Mesenchymal stem cell (in vitro differentiated cells and primary cell): Measurements from ENCODE around the gene THOC2.
"Not testable (repeated sequence)": the region's sequence is repeated elsewhere in the genome, so short reads cannot be mapped to it uniquely, and the experiment has no call there.

Experiments used
- DNase-seq: peaks from one replicate; pipeline ENCODE4 v3.0.0-alpha.2; 2013
- H2AFZ ChIP-seq: one replicate; pipeline ENCODE4 v1.6.1; 2013; ENCODE audit warnings: low read depth, mild to moderate bottlenecking, control low read depth, inconsistent platforms, low read length, moderate library complexity
- H2AK5ac ChIP-seq: 2 replicates; pipeline ENCODE4 v1.6.1; 2013; ENCODE audit warnings: low read length, moderate library complexity, mild to moderate bottlenecking, inconsistent platforms; ENCODE audit not compliant: severe bottlenecking
- H2BK120ac ChIP-seq: one replicate; pipeline ENCODE4 v1.6.1; 2013; ENCODE audit warnings: low read depth, mild to moderate bottlenecking, inconsistent platforms, low read length, moderate library complexity
- H2BK12ac ChIP-seq, 2 experiments: one replicate each; pipeline ENCODE4 v1.6.1; 2013; ENCODE audit warnings: inconsistent platforms in 2 of 2, low read length in 2 of 2, mild to moderate bottlenecking in 2 of 2, moderate library complexity in 2 of 2, control low read depth in 1 of 2
- H2BK15ac ChIP-seq: one replicate; pipeline ENCODE4 v1.6.1; 2013; ENCODE audit warnings: mild to moderate bottlenecking, low read depth, inconsistent platforms; ENCODE audit not compliant: poor library complexity, severe bottlenecking
- H2BK5ac ChIP-seq: 2 replicates; pipeline ENCODE4 v1.6.1; 2013; ENCODE audit warnings: low read depth, mild to moderate bottlenecking, low read length, control low read depth, inconsistent platforms; ENCODE audit not compliant: poor library complexity, severe bottlenecking
- H3K14ac ChIP-seq, 2 experiments: one replicate each; pipeline ENCODE4 v1.6.1; 2013; ENCODE audit warnings: inconsistent platforms in 2 of 2, low read length in 2 of 2, control low read depth in 1 of 2, mild to moderate bottlenecking in 1 of 2, moderate library complexity in 1 of 2
- H3K18ac ChIP-seq, 2 experiments: one replicate each; pipeline ENCODE4 v1.6.1; 2013; ENCODE audit warnings: inconsistent platforms in 2 of 2, low read length in 2 of 2, control low read depth in 1 of 2, low read depth in 1 of 2, mild to moderate bottlenecking in 1 of 2
- H3K23ac ChIP-seq, 2 experiments: one replicate each; pipeline ENCODE4 v1.6.1; 2013; ENCODE audit warnings: inconsistent platforms in 2 of 2, low read length in 2 of 2, mild to moderate bottlenecking in 2 of 2, moderate library complexity in 2 of 2, control low read depth in 1 of 2
- H3K27ac ChIP-seq: 2 replicates; pipeline ENCODE4 v1.5.1; 2013; ENCODE audit warnings: mild to moderate bottlenecking, moderate library complexity, low read length, control low read depth, inconsistent platforms; ENCODE audit not compliant: poor library complexity, severe bottlenecking
- H3K27me3 ChIP-seq, 2 experiments: 2 replicates each; pipeline versions ENCODE4 v1.6.1 to v1.7.0; 2013; ENCODE audit warnings: low read length in 2 of 2, mild to moderate bottlenecking in 2 of 2, moderate library complexity in 2 of 2, control low read depth in 1 of 2, inconsistent platforms in 1 of 2; ENCODE audit not compliant: control insufficient read depth in 1 of 2, insufficient read depth in 1 of 2
- H3K36me3 ChIP-seq, 2 experiments: 2 replicates each; pipeline versions ENCODE4 v1.6.1 to v1.7.0; 2013; ENCODE audit warnings: low read length in 2 of 2, control low read depth in 1 of 2, inconsistent platforms in 1 of 2, low read depth in 1 of 2, mild to moderate bottlenecking in 1 of 2; ENCODE audit not compliant: insufficient read depth in 2 of 2, control insufficient read depth in 1 of 2
- H3K4ac ChIP-seq, 2 experiments: one replicate each; pipeline ENCODE4 v1.6.1; 2013; ENCODE audit warnings: inconsistent platforms in 2 of 2, low read length in 2 of 2, mild to moderate bottlenecking in 2 of 2, moderate library complexity in 2 of 2, control low read depth in 1 of 2, low read depth in 1 of 2
- H3K4me1 ChIP-seq: 2 replicates; pipeline ENCODE4 v1.6.1; 2013; ENCODE audit warnings: low read depth, low read length, control low read depth; ENCODE audit not compliant: control insufficient read depth, insufficient read depth
- H3K4me2 ChIP-seq: 2 replicates; pipeline ENCODE4 v1.6.1; 2013; ENCODE audit warnings: low read length, mild to moderate bottlenecking, inconsistent platforms; ENCODE audit not compliant: poor library complexity, severe bottlenecking
- H3K4me3 ChIP-seq, 2 experiments: 2 replicates each; pipeline versions ENCODE4 v1.5.1 to v1.7.0; 2013; ENCODE audit warnings: low read length in 2 of 2, mild to moderate bottlenecking in 2 of 2, control low read depth in 1 of 2, low read depth in 1 of 2; ENCODE audit not compliant: insufficient read depth in 1 of 2
- H3K79me1 ChIP-seq: replicated peaks from 2 replicates; pipeline ENCODE4 v1.6.1; 2013; ENCODE audit warnings: mild to moderate bottlenecking, control low read depth, low read length, inconsistent platforms; ENCODE audit not compliant: poor library complexity, severe bottlenecking
- H3K9ac ChIP-seq: 2 replicates; pipeline ENCODE4 v1.7.0; 2013; ENCODE audit warnings: mild to moderate bottlenecking, low read length, moderate library complexity
- H3K9me3 ChIP-seq: 2 replicates; pipeline ENCODE4 v1.7.0; 2013; ENCODE audit warnings: mild to moderate bottlenecking, low read length; ENCODE audit not compliant: control insufficient read depth
- H4K8ac ChIP-seq: one replicate; pipeline ENCODE4 v1.6.1; 2013; ENCODE audit warnings: inconsistent platforms, mild to moderate bottlenecking, low read length, moderate library complexity
- H4K91ac ChIP-seq: one replicate; pipeline ENCODE4 v1.6.1; 2013; ENCODE audit warnings: mild to moderate bottlenecking, low read length, inconsistent platforms
- WGBS: methylation state at CpG from one replicate; pipeline ENCODE4 v1.1.7; 2013; ENCODE audit warnings: mixed read lengths; 5-methylcytosine and 5-hydroxymethylcytosine counted together

The THOC2 gene

DNA sequence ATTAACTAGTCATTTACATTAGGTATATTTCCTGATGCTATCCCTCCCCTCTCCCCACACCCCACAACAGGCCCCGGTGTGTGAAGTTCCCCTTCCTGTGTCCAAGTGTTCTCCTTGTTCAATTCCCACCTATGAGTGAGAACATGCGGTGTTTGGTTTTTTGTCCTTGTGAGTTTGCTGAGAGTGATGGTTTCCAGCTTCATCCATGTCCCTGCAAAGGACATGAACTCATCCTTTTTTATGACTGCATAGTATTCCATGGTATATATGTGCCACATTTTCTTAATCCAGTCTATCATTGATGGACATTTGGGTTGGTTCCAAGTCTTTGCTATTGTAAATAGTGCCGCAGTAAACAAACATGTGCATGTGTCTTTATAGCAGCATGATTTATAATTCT is 69.1 kb downstream of the THOC2 start:
- not testable (repeated sequence) for H4K91ac ChIP-seq, H3K18ac ChIP-seq, H3K9me3 ChIP-seq, H3K9ac ChIP-seq, H2BK5ac ChIP-seq, H3K4me1 ChIP-seq, H3K4me3 ChIP-seq, H2BK15ac ChIP-seq, H2AK5ac ChIP-seq, H2AFZ ChIP-seq, H3K4me2 ChIP-seq, H3K23ac ChIP-seq, H3K27me3 ChIP-seq, H3K27ac ChIP-seq, H3K4ac ChIP-seq, DNase-seq, H2BK120ac ChIP-seq, H3K14ac ChIP-seq, H3K79me1 ChIP-seq, H4K8ac ChIP-seq, H2BK12ac ChIP-seq
- H3K36me3 ChIP-seq: peaks cover 2 to 47% of the 10 kb centered on the region in 2 experiments
- no CpG with 5 or more reads among the region's 3 CpGs for WGBS

DNA sequence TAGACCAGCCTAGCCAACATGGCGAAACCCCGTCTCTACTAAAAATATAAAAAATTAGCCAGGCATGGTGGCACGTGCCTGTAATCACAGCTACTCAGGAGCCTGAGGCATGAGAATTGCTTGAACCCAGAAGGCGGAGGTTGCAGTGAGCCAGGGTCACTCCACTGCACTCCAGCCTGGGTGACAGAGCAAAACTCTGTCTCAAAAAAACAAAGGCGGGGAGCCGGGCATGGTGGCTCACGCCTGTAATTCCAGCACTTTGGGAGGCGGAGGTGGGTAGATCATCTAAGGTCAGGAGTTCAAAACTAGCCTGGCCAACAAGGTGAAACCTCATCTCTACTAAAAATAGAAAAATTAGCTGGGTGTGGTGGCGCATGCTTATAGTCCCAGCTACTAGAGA is 76.3 kb downstream of the THOC2 start:
- not testable (repeated sequence) for H2BK5ac ChIP-seq, H3K23ac ChIP-seq, H3K18ac ChIP-seq, H3K14ac ChIP-seq, H3K4ac ChIP-seq, H4K91ac ChIP-seq, H3K4me2 ChIP-seq, DNase-seq, H3K9me3 ChIP-seq, H2AFZ ChIP-seq, H3K9ac ChIP-seq, H3K27ac ChIP-seq, H2BK15ac ChIP-seq, H4K8ac ChIP-seq, H2AK5ac ChIP-seq, H3K79me1 ChIP-seq, H2BK12ac ChIP-seq, H3K4me3 ChIP-seq, H2BK120ac ChIP-seq, H3K27me3 ChIP-seq, H3K4me1 ChIP-seq
- peaks cover 0 to 13% of the 10 kb centered on the region in 2 experiments for H3K36me3 ChIP-seq
- 100% methylated on average over 5 of the region's 9 CpGs for WGBS

DNA sequence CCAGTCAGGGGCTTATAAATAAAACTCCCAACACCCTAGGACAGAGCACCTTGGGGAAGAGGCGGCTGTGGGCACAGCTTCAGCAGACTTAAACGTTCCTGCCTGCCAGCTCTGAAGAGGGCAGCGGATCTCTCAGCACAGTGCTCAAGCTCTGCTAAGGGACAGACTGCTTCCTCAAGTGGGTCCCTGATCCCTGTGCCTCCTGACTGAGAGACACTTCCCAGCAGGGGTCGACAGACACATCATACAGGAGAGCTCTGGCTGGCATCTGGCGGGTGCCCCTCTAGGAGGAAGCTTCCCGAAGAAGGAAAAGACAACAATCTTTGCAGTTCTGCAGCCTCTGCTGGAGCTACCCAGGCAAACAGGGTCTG is 84.1 kb downstream of the THOC2 start:
- H3K9me3 ChIP-seq, H3K4me3 ChIP-seq, H3K36me3 ChIP-seq, H2AFZ ChIP-seq, H2BK12ac ChIP-seq, H3K14ac ChIP-seq, H3K4ac ChIP-seq, H3K9ac ChIP-seq, H2BK5ac ChIP-seq, H3K4me1 ChIP-seq, H3K27me3 ChIP-seq, H3K79me1 ChIP-seq, H4K8ac ChIP-seq, DNase-seq, H3K23ac ChIP-seq, H2BK15ac ChIP-seq, H2AK5ac ChIP-seq, H2BK120ac ChIP-seq, H4K91ac ChIP-seq: not testable (repeated sequence)
- H3K4me2 ChIP-seq: peak overlapping the region; percentile 43
- H3K18ac ChIP-seq: peak overlapping the region in 1 of 2 experiments; percentile 11
- H3K27ac ChIP-seq: peak overlapping the region; percentile 51
- 13% methylated on average over 6 of the region's 6 CpGs for WGBS

DNA sequence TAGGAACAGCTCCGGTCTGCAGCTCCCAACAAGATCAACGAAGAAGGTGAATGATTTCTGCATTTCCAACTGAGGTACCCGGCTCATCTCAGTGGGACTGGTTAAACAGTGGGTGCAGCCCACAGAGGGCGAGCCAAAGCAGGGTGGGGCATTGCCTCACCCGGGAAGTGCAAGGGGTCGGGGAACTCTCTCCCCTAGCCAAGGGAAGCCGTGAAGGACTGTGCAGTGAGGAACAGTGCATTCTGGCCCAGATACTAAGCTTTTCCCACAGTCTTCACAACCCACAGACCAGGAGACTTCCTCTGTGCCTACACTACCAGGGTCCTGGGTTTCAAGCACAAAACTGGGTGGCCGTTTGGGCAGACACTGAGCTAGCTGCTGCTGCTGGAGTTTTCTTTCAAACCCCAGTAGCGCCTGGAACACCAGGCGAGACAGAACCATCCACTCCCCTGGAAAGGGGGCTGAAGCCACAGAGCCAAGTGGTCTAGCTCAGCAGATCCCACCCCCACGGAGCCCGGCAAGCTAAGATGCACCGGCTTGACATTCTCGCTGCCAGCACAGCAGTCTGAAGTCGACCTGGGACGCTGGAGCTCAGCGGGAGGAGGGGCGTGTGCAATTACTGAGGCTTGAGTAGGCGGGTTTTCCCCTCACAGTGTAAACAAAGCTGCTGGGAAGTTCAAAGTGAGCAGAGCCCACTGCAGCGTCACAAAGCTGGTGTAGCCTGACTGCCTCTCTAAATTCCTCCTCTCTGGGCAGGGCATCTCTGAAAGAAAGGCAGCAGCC is 84.6 kb downstream of the THOC2 start:
- Histone ChIP-seq H2BK15ac (no peak overlapping the region), H3K4me2 (peak overlapping the region; percentile 43), H3K4ac (no peak overlapping the region), H2BK12ac (no peak overlapping the region), H3K14ac (no peak overlapping the region), H3K9ac (no peak overlapping the region), H3K18ac (peak overlapping the region in 1 of 2 experiments; percentile 28), H3K23ac (no peak overlapping the region), H2BK5ac (no peak overlapping the region), H3K27ac (peak overlapping the region; percentile 34), H3K36me3 (peaks cover 0 to 8% of the 10 kb centered on the region in 2 experiments), H3K79me1 (no peaks in the 10 kb centered on the region), H4K91ac (no peak overlapping the region), H3K27me3 (no peaks in the 10 kb centered on the region), H3K4me3 (no peak overlapping the region), H2AFZ (no peak overlapping the region), H4K8ac (no peak overlapping the region), H3K9me3 (no peaks in the 10 kb centered on the region), H3K4me1 (peaks cover 7% of the 10 kb centered on the region), H2AK5ac (no peak overlapping the region), H2BK120ac (no peak overlapping the region)
- WGBS: 33% methylated on average over 17 of the region's 20 CpGs
- DNase-seq: peak; percentile 88
